Heart left ventricle (tissue), 13 donors: ENCODE data around the gene FSTL3.

Source experiments
- POLR2A ChIP-seq, 2 donors: fragments of 450-650 bp; IDR thresholded peaks; one replicate each; pipeline ENCODE4 v1.6.1; 2017; ENCODE audit warnings: antibody characterized with exemption in 2 of 2, mild to moderate bottlenecking in 2 of 2, moderate library complexity in 2 of 2
- TF ChIP-seq, protein P1 (sequence below), 12 donors: fragments of 200-600 bp; sonication (generic) in 4 of 12; IDR thresholded peaks; one replicate each; pipeline versions ENCODE4 v1.5.0 to v1.8.0; 2018 to 2022; ENCODE audit warnings: antibody characterized with exemption in 12 of 12, mild to moderate bottlenecking in 5 of 12
- donor health status: ischemic (EF 13 %, LVEDD 7.1; RV severe dilation, severe dysfunction).
- donor health status: DM: no; HTN: yes; CAD: no.
- donor health status: DM: no; HTN: no; CAD: no.
- donor health status: ischemic (EF 25% LVEDD 6.9; RV normal size, moderate dysfunction).
- donor health status: ischemic (EF 25% LVEDD 5.7; RV mildly dilated, moderate dysfunction).
- donor health status: ischemic (EF 35%, LVEDD 5.7; RV mildly dilated, moderate dysfunction).
- donor health status: nonischemic (EF 11% LVEDD 7.7; RV severe dilation, severe dysfunction).
- donor health status: DM: yes; HTN: yes; CAD: no.
- donor health status: PGD.
- donor health status: ischemic (EF 29% LVEDD 5.4; RV normal size, mild dysfunction).
- donor health status: nonischemic (EF 23%, LVEDD 6.1; RV moderate dilation, normal function).

DNA sequence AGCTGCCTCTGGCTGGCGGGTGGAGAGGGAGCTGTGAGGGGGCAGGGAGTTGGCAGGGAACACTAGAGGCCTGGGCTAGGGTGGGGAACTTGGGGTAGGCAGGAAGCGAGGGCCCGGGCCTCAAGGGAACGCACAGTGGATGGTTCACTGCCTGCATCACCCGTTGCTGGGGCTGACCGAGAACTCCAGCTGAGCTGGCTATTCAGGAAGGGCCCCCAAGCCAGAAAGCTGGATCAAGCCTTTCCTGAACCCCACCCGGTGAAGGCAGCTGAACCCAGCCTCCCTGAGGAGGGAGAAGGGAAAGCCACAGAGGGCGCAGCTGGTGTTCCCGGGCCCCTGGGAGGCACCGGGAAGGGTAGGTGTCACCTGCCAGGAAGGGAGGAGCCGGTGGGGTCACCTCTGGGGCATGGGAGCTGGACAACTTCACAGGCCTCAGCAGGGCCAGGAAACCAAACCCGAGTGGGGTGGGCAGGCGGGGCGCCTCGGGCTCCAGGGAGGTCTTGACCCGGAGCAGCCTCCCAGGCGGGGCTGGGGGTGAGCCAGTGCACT lies 46.4 kb downstream of the FSTL3 start:
- TF ChIP-seq, protein P1, sequence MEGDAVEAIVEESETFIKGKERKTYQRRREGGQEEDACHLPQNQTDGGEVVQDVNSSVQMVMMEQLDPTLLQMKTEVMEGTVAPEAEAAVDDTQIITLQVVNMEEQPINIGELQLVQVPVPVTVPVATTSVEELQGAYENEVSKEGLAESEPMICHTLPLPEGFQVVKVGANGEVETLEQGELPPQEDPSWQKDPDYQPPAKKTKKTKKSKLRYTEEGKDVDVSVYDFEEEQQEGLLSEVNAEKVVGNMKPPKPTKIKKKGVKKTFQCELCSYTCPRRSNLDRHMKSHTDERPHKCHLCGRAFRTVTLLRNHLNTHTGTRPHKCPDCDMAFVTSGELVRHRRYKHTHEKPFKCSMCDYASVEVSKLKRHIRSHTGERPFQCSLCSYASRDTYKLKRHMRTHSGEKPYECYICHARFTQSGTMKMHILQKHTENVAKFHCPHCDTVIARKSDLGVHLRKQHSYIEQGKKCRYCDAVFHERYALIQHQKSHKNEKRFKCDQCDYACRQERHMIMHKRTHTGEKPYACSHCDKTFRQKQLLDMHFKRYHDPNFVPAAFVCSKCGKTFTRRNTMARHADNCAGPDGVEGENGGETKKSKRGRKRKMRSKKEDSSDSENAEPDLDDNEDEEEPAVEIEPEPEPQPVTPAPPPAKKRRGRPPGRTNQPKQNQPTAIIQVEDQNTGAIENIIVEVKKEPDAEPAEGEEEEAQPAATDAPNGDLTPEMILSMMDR (IDR thresholded peaks at IDR 0.05): no peak
- TF ChIP-seq POLR2A (IDR thresholded peaks at IDR 0.05): no peak
